ENCODE results near the gene CA12. TPM values are rescaled to one million over a fixed set of nuclear protein-coding genes. Genes with fewer than 3 reads are reported as not detected.

The CA12 gene
- total RNA-seq, 2 donors from 2014 or later = 8.1 to 26.8 TPM

DNA sequence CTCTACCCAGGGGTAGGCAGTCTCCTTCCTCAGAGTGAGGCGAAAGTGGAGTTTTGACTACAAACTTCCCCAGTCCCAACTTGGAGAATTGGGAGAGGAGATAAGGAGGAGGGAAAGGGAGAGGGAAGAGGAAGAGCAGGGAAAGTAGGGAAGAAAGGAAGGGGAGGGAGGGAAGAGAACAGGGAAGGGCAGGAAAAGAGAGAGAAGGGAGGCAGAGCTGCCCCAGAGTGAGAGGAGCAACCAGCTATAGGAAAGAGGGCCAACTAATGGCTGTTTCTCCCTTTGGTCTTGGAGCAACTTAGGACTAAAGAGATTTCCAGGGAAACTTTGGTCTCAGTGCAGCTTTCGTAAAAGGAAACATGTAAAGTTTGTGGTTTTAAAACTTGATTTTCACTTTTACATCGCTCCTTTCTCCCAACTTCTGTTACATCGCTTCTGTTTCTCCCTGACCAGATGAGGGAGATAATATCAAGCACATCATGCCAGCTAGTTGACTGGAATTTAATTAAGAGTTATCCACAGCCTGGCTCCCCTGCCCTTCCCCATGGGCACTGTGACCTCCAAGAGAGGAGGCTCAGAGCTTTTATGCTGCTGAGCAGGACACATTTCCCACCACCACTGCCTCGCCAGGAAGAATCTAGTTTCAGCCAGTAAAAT is 1.4 kb downstream of the CA12 start:
- Histone ChIP-seq H3K27ac (peak overlapping the region in 1 of 2 donors; percentile 46), H3K4me1 (ENCODE audit: control insufficient read depth in 1 of 2, low read depth in 2 of 2) (peaks cover 9 to 26% of the 10 kb centered on the region in 2 donors), H3K27me3 (replicated peaks; ENCODE audit: insufficient read depth) (no peaks in the 10 kb centered on the region), H3K36me3 (no peaks in the 10 kb centered on the region), H3K4me3 (peak overlapping the region; percentile 73), H3K9me3 (no peaks in the 10 kb centered on the region)
- no peak for ATAC-seq (ENCODE audit: insufficient number of reproducible peaks, low FRiP score, low read depth)
- TF ChIP-seq, protein P1, sequence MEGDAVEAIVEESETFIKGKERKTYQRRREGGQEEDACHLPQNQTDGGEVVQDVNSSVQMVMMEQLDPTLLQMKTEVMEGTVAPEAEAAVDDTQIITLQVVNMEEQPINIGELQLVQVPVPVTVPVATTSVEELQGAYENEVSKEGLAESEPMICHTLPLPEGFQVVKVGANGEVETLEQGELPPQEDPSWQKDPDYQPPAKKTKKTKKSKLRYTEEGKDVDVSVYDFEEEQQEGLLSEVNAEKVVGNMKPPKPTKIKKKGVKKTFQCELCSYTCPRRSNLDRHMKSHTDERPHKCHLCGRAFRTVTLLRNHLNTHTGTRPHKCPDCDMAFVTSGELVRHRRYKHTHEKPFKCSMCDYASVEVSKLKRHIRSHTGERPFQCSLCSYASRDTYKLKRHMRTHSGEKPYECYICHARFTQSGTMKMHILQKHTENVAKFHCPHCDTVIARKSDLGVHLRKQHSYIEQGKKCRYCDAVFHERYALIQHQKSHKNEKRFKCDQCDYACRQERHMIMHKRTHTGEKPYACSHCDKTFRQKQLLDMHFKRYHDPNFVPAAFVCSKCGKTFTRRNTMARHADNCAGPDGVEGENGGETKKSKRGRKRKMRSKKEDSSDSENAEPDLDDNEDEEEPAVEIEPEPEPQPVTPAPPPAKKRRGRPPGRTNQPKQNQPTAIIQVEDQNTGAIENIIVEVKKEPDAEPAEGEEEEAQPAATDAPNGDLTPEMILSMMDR (IDR thresholded peaks at IDR 0.05) = no peak
- no peak for DNase-seq (ENCODE audit: low spot score)

DNA sequence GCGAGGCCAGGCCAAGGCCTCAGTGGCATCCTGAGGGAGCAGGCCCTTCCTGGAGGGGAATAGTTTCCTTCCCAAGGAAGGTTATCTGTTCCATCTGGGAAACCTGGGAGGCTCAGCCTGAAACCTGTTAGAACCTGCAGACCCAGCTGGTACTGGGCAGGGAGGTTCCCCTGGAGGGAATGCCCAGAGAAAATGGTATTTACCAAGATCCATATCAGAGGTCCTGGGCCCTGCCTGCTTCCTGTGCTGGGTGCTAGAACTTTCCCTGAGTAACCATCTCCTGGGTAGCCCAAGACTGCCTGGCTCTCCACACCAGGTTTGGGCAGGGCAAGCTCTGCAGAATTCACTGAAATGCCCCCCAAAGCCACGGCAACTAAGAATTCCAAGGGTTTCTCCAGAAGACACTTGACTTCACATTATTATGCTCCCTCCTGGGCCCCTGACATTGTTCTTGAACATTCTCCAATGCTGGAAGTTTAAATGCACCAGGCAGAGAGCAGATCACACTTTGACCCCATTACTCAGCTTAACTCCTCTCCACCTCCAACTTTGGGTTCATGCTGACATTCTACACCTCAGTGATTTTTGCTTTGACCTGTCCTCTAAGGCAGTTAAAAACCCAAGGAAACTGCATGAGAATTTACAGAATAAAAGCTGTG is 2.0 kb downstream of the CA12 start:
- H3K27ac ChIP-seq = peak overlapping the region in 1 of 2 donors; percentile 46
- TF ChIP-seq, protein P1 (IDR thresholded peaks at IDR 0.05) = no peak
- peak overlapping the region; percentile 73 for H3K4me3 ChIP-seq

DNA sequence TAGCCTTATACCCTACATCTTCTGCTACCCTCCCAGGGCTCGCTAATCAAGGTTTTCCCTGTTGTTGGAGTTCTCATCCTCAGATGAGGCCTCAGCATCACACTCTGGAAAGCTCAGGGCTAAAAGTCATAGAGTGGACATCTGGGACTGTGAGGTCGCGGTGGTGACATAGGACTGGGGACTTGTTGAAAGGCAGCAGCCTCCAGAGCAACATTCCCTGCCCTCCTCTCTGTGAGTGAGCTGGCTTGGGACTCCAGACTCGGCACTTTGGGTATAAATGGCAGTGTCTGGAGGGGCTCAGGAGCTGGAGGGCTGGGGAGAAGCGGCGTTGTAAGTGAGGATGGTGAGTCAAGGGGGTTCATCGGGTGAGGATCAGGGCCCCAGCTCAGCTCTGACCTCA is 2.7 kb downstream of the CA12 start:
- no peaks in the 10 kb centered on the region for H3K36me3 ChIP-seq
- ATAC-seq (ENCODE audit: insufficient number of reproducible peaks, low FRiP score, low read depth) = no peak
- no peak for DNase-seq (ENCODE audit: low spot score)
- TF ChIP-seq, protein P1 (IDR thresholded peaks at IDR 0.05) = no peak
- no peaks in the 10 kb centered on the region for H3K9me3 ChIP-seq
- no peaks in the 10 kb centered on the region for H3K27me3 ChIP-seq (replicated peaks; ENCODE audit: insufficient read depth)
- H3K4me3 ChIP-seq = no peak overlapping the region
- peaks cover 23 to 39% of the 10 kb centered on the region in 2 donors for H3K4me1 ChIP-seq (ENCODE audit: control insufficient read depth in 1 of 2, low read depth in 2 of 2)
- no peak overlapping the region for H3K27ac ChIP-seq

More for the DNA sequence above, 2.0 kb downstream of the CA12 start:
- H3K27me3 ChIP-seq (replicated peaks; ENCODE audit: insufficient read depth) = no peaks in the 10 kb centered on the region
- H3K4me1 ChIP-seq (ENCODE audit: control insufficient read depth in 1 of 2, low read depth in 2 of 2) = peaks cover 16 to 32% of the 10 kb centered on the region in 2 donors
- DNase-seq (ENCODE audit: low spot score) (no peak), ATAC-seq (ENCODE audit: insufficient number of reproducible peaks, low FRiP score, low read depth) (no peak)
- H3K36me3 ChIP-seq = no peaks in the 10 kb centered on the region
- H3K9me3 ChIP-seq = no peaks in the 10 kb centered on the region

DNA sequence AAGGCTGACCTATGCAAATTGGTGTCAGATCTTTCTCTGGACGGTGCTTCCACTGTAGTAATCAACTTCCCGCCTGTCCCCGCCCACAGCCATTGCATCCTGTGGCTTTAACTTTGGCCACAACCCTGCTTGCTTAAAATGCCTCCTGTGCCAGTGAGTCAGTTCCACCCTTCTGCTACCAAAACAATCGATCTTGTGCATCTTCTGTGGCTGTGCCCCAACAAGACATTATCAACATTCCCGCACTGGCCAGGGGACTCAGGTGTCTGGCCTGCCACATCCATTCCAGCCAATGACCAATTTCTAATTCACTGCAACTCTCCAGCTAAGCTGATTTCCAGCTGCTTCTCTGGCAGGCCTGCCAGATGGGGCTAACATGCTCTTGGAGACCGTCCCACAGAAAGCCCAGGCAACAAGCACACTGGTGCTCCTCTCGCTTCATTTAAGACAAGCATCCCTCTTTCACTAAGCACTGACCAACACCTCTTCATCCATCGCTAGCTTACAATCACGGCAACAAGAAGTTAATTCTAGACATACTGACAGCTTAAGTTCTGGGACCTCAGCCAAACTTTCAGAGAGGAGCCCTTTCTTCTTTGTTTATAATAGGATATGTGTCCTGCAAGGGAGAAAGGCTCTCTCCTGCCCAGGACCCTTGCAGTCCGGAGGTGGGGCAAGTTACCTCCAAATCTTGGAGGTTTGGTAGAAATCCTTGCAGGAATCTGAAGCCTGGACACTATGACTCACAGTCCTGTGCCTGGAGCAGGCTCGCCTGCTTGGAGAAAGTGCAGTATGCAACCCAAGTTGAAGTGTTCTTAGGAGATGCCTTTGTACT is 6.7 kb downstream of the CA12 start:
- TF ChIP-seq, protein P1 (IDR thresholded peaks at IDR 0.05) = no peak
- Histone ChIP-seq H3K4me3 (peak overlapping the region; percentile 41), H3K27me3 (replicated peaks; ENCODE audit: insufficient read depth) (no peaks in the 10 kb centered on the region), H3K27ac (peak overlapping the region in 1 of 2 donors; percentile 78), H3K36me3 (no peaks in the 10 kb centered on the region), H3K9me3 (no peaks in the 10 kb centered on the region), H3K4me1 (ENCODE audit: control insufficient read depth in 1 of 2, low read depth in 2 of 2) (peaks cover 33 to 47% of the 10 kb centered on the region in 2 donors)
- no peak for DNase-seq (ENCODE audit: low spot score)
- ATAC-seq (ENCODE audit: insufficient number of reproducible peaks, low FRiP score, low read depth) = peak; percentile 46

Measured in thoracic aorta (tissue), 2 donors.